HL-60/S4 (cell line): ENCODE measurements around the gene HIVEP2.

Experiments used
- in situ Hi-C: fragments of 300-500 bp; cut with MboI; formaldehyde crosslinking; loops from 2 replicates; pipeline ENCODE4 v1.14.3; 2022; ENCODE audit warnings: low sequenced_read_pairs

HIVEP2 gene

GRCh38 chr6:142867988-142868812 lies 76.8 kb downstream of the HIVEP2 start:
- in situ Hi-C loops, result no loop called here

- in situ Hi-C loops, result no loop called here
Observed at GRCh38 chr6:142867355-142867801, 77.6 kb downstream of the HIVEP2 start.

GRCh38 chr6:142863981-142864380 lies 81.0 kb downstream of the HIVEP2 start:
- in situ Hi-C loops, result no loop called here

- in situ Hi-C loops, result no loop called here
Observed at GRCh38 chr6:142861711-142862110, 83.3 kb downstream of the HIVEP2 start.

GRCh38 chr6:142860498-142860897 lies 84.5 kb downstream of the HIVEP2 start:
- in situ Hi-C loops, result no loop called here

- in situ Hi-C loops, result no loop called here
Observed at GRCh38 chr6:142857796-142858555, 87.0 kb downstream of the HIVEP2 start.

DNA sequence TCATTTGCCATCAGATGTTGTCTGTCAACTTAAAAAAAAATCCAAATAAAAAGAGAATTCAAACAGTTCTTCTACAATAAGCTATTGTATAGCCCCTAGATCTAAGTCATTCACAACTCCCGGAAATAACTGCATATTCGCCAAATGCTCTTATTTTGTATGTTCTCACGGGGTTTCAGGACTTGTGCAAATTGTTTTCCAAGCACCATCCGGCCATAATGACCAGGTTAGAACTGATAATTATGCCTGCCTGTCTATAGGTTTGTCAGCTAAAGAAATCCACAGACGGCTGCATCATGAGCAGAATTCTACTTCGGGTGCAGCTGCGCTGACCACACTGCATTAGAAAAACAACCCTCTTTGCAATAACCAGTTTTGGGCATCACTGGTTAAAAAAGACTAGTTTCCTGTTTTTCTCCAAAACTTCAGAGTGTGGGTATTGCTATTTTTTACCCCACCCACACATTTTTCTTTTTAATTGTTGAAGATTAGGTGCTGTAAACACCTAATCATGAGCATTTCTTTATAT lies 87.7 kb downstream of the HIVEP2 start:
- in situ Hi-C loops, result no loop called here

DNA sequence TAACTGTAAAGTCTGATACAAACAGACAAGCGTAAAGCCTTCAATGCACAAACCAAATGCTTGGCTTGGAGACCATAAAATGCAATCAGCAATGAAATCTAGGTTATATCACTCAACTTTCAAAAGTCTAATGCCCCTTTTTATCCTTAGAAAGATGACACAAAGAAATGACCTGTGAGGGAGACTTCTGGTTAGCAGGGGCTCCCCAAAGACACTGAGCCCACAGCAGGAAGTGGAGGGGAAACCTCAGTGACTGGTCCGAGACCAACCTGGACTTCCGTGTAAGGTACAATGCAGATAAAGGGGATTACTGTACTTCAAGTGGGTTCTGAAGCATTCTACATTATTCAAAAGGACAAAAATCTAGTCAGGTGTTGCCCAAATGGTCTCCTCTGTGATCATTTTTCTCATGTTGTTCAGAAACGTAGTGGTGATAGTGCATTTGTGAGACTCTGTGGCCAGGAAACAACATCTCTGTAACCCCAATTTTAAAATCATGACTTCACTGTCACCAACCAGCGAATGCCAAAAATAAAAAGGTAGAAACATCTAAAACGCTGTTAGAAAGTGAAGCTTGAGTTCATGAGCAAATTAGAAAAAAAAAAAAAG lies 88.2 kb downstream of the HIVEP2 start:
- in situ Hi-C loops, result no loop called here

DNA sequence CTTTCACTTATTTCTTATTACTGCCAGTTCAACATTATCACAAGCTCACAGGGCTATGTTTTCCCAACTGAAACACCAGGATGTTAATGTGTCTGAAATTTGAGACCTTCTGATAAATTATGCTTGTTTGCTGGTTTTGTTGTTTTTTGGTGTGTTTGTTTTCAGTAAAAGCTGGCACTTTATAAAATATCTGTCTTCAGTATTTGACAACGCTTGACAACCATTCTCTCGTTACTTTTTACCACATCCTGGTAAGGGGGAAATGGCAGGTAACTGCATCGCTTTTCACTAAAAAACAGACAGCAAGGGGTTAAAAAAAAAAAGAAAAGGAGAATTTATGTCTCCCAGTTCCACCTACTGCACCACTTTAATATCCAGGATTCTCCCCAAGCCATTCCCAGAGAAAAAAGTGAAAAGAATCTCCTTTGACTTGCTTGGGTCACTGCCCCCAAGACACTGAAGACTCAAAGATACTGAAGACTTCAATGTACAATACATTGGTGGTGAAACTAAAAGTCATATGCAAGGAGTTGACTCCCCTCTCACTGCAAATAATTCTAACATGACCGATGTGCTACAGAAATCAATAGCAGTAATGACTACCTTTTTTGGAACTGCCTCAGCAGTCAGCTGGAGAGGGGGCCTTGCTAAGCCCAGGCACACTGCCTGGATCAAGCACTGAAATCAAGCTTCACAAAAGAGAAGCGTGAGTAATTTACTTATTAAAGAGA lies 88.9 kb downstream of the HIVEP2 start:
- in situ Hi-C loops, result no loop called here

DNA sequence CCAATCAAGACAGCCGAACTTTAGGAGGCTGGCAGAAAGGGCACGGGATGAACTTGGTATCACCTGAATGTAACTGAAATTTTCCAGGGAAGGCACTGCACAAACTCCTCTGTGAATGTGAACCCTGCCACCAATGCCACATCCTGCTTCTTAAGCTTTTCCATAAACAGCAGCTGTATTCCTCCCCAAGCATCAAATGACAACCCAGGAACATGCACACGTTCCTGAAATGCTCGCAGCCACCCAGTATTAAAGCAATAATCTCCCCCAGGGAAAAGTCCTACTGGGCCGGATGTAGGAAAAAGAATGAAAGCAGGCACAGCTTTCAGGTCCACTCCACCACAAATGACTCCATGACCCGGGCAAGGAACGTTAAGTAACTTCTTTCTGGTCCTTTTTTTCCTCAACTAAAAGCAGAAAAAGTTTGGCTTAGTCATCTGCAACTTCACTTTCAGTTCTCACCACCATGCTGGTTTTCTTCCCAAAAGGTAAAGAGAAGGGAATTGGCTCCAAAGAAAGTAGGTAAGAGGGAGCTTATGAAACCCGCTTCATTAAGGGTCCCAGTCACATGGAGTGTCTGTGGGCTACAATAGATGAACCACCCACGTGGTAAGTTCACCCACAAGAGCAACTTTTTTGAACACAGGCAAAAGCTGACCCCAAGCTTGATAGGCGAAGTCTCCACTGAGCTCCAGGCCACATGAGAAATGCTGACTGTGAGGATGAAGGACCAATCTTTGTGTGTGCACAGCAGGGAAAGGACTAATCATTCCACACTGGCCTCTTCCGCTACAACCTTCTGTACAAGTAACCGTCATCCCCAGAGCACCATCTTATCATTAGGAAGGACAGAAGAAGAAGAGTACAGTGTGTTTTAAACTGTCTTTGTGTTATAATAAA lies 90.1 kb downstream of the HIVEP2 start:
- in situ Hi-C loops, result no loop called here

GRCh38 chr6:142853244-142854180 lies 91.5 kb downstream of the HIVEP2 start:
- in situ Hi-C loops, result no loop called here

DNA sequence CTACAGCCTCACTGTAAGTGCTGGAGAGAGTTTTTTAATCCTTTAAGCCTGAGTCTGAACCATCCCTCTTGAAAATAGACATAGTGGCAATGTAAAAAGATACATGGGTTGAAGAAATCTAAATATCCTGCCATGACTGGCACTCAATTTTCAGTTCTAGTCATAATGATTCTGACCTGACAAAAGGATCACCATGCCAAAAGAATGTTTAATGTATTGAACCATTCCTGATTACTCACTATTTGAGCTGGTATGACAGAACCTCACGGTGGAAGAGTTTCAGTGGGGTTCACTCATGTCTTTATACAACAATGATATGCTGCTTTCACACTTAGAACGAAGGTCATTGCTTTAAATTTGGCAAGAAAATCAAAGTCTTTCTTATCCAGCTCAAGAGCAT lies 93.4 kb downstream of the HIVEP2 start:
- in situ Hi-C loops, result no loop called here

DNA sequence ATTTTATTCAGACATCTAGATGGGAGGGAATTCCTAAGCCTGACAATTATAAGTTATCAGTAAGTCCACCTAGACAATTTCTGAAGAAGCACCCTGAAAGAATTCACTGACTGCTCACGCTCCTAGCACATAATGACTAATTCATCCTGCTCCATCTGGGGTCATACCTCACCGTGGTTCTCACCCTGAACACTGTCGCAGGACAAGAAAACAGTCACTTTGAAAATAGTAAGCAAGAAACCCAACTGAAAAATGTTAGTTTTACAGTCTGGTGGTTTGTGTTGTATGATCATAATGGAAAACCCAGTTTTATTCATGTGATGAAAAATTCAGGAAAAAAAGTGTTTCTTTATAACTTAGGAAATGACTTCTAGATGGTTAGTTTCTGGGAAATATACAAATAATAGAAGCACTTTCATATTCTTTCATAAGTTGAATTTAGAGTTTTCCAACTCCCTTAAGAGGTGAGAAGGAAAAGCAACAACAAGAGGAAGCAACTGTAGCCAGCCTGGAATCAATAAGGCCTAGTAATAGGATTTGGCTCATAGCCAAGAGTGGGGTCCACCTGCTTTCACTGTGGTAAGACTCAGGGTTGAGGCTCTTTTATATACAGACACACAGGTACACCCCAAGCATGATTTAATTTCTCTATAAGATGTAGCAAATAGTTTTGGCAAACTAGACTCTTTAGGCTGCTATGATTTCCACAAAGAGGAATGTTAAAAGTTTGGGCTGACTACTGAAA lies 94.1 kb downstream of the HIVEP2 start:
- in situ Hi-C loops, result no loop called here

GRCh38 chr6:142848976-142849375 lies 96.0 kb downstream of the HIVEP2 start:
- in situ Hi-C loops, result no loop called here

DNA sequence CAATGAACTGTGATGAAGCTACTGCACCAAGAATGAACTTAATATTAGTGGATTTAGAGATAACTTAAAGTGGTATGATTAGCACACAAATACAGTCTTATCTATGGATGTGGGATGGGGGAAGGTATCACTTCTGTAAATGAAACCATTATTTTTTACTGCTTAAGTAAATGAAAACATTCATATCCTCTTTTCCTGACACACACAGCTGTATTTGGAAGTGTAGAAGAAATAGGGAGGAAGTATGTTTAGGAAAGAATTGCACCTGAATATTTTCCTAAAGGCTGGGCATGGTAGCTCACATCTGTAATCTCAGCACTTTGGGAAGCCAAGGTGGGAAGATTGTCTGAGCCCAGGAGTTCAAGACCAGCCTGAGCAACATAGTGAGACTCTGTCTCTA lies 96.8 kb downstream of the HIVEP2 start:
- in situ Hi-C loops, result no loop called here

GRCh38 chr6:142846883-142847287 lies 98.1 kb downstream of the HIVEP2 start:
- in situ Hi-C loops, result no loop called here

DNA sequence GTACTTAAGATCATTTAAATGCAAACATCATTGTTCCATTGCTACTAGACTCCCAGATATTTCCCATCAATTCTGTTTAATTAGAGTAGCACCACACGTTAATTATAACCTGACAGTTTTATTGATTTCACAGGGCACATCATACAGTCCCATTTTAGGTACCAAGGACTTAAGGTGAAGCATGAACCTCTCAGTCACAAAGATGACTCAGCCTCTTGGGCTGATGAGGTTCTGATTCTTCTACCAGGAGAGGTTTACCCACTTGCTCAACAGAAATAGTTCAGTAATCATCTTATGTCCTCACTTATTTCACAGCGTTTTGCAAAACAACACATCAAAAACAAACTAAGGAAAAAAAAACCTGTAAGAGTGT lies 98.5 kb downstream of the HIVEP2 start:
- in situ Hi-C loops, result no loop called here
